Skeletal muscle satellite cell (primary cell): Measurements from ENCODE around the gene RFPL1.
"Not testable (repeated sequence)": the region's sequence is repeated elsewhere in the genome, so short reads cannot be mapped to it uniquely, and the experiment has no call there.

Experiments
- H3K27me3 ChIP-seq: 2 replicates; pipeline ENCODE4 v1.7.0; 2013; ENCODE audit warnings: low read length; ENCODE audit not compliant: control insufficient read depth, insufficient read depth
- H3K36me3 ChIP-seq: 2 replicates; pipeline ENCODE4 v1.7.0; 2013; ENCODE audit warnings: mild to moderate bottlenecking, control low read depth, low read length; ENCODE audit not compliant: insufficient read depth
- H3K4me1 ChIP-seq: 2 replicates; pipeline ENCODE4 v1.7.0; 2013; ENCODE audit warnings: low read length; ENCODE audit not compliant: control insufficient read depth, insufficient read depth
- H3K4me2 ChIP-seq: 2 replicates; pipeline ENCODE4 v1.7.0; 2013; ENCODE audit warnings: mild to moderate bottlenecking, low read length
- H3K4me3 ChIP-seq: 2 replicates; pipeline ENCODE4 v1.7.0; 2013; ENCODE audit warnings: low read length
- H3K9ac ChIP-seq: 2 replicates; pipeline ENCODE4 v1.7.0; 2013; ENCODE audit warnings: mild to moderate bottlenecking, low read depth, low read length, moderate library complexity
- H3K9me3 ChIP-seq: replicated peaks from 2 replicates; pipeline ENCODE4 v1.7.0; 2013; ENCODE audit warnings: mild to moderate bottlenecking, control low read depth, low read length

RFPL1 gene

GRCh38 chr22:29480512-29481264 is 42.3 kb downstream of the RFPL1 start:
- H3K36me3 ChIP-seq: no peaks in the 10 kb centered on the region
- peaks cover 20% of the 10 kb centered on the region for H3K4me1 ChIP-seq
- H3K27me3 ChIP-seq: peaks cover 62% of the 10 kb centered on the region
- peak overlapping the region; percentile 64 for H3K4me3 ChIP-seq
- no peaks in the 10 kb centered on the region for H3K9me3 ChIP-seq
- peak overlapping the region; percentile 77 for H3K4me2 ChIP-seq
- H3K9ac ChIP-seq: peak overlapping the region; percentile 35

DNA sequence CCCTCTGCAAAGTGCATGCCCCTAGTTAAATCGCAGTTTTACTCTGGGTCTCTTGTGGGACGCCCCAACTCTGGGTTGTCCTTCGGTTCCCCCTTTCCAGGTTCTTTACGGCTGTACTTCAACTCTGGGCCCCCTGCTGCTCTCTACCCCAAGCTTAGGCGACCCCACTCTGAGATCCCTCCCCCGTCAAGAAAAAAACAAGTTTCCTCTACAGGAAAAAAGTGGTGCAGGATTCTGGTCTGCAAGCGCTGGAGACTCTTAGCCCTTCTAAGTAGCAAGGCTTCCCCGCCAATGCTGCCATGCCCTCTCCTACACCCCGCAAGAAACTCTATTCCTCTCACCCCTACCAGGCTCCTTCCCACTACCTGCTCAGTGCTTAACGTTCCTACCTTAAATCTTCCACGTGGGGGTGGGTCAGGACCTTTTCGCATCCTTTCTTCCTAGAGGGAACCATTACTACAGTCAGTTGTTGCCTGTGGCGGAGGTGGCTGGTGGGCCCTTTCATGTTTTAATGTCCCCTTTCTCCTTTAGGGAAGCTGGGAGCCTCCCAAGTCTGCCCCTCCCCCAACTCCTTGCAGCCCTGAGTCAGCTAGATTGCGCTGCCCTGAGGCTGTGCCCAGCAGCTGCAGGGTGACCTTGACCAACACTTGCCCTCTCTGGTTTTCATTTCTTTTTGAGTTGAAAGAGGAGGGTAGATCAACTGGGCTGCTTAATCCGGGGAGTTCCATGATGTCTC is 43.0 kb downstream of the RFPL1 start:
- peak overlapping the region; percentile 64 for H3K4me3 ChIP-seq
- H3K9me3 ChIP-seq: no peaks in the 10 kb centered on the region
- peak overlapping the region; percentile 77 for H3K4me2 ChIP-seq
- H3K4me1 ChIP-seq: peaks cover 20% of the 10 kb centered on the region
- peaks cover 55% of the 10 kb centered on the region for H3K27me3 ChIP-seq
- H3K9ac ChIP-seq: peak overlapping the region; percentile 35
- no peaks in the 10 kb centered on the region for H3K36me3 ChIP-seq

DNA sequence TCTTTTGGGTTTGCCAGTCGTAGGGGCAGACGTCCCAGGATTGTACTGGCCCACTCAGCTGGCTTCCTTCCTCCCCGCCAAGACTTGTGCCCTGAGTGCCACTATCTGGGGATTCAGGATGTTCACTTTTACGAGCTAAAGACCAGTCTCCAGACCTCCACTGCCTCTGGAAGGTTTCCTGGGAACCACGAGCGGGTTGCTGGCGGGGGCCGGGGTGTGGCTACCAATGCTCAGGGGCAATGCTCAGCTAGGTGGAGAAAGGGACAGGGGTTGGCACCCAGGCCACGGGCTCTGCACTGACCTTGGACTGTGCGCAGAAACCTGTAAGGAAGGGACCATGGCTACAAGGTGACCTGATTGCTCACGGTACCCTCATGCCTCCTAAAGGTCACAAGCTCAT is 43.9 kb downstream of the RFPL1 start:
- Histone ChIP-seq H3K9me3 (no peaks in the 10 kb centered on the region), H3K4me2 (no peak overlapping the region), H3K9ac (no peak overlapping the region), H3K27me3 (peaks cover 48% of the 10 kb centered on the region), H3K4me3 (no peak overlapping the region), H3K36me3 (no peaks in the 10 kb centered on the region), H3K4me1 (peaks cover 20% of the 10 kb centered on the region)

GRCh38 chr22:29482726-29483125 is 44.3 kb downstream of the RFPL1 start:
- Histone ChIP-seq H3K4me3 (no peak overlapping the region), H3K4me2 (no peak overlapping the region), H3K27me3 (peaks cover 48% of the 10 kb centered on the region), H3K36me3 (no peaks in the 10 kb centered on the region), H3K9me3 (no peaks in the 10 kb centered on the region), H3K9ac (no peak overlapping the region), H3K4me1 (peaks cover 20% of the 10 kb centered on the region)

GRCh38 chr22:29483254-29483653 is 44.9 kb downstream of the RFPL1 start:
- no peak overlapping the region for H3K9ac ChIP-seq
- no peaks in the 10 kb centered on the region for H3K36me3 ChIP-seq
- no peaks in the 10 kb centered on the region for H3K9me3 ChIP-seq
- no peak overlapping the region for H3K4me3 ChIP-seq
- peaks cover 43% of the 10 kb centered on the region for H3K27me3 ChIP-seq
- no peak overlapping the region for H3K4me2 ChIP-seq
- peaks cover 20% of the 10 kb centered on the region for H3K4me1 ChIP-seq

DNA sequence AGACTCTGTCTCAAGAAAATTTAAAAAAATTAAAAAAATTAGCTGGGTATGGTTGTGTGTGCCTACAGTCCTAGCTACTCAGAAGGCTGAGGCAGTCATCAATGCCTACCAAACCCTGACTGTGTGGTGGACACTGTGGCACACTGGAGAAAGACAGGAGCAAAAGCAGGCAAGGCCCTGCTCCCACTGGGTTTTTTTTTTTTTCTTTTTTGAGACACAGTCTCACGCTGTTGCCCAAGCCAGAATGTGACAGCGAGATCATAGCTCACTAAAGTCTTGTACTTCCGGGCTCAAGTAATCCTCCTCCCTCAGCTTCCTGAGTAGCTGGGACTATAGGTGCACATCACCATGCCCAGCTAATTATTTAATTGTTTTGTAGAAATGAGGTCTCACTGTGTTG is 46.3 kb downstream of the RFPL1 start:
- H3K4me3 ChIP-seq: no peak overlapping the region

DNA sequence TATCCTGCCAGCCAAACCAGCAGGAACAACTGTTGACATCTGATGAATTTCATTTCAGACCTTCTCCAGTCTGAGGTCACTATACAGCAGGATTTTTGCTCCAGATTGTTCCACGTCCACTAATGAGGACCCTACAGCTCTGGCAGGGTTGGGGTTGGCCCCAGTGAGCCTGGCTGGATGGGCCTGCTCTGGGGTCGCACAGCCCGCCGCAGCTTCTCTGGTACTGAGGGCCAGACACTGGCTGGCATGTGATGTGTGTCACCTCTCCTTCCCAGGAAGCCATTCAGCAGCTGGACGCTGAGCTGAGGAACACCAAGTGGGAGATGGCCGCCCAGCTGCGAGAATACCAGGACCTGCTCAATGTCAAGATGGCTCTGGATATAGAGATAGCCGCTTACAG is 47.1 kb downstream of the RFPL1 start:
- peaks cover 14% of the 10 kb centered on the region for H3K4me1 ChIP-seq
- H3K4me2 ChIP-seq: no peak overlapping the region
- H3K4me3 ChIP-seq: no peak overlapping the region
- peaks cover 21% of the 10 kb centered on the region for H3K27me3 ChIP-seq
- H3K9me3 ChIP-seq: no peaks in the 10 kb centered on the region
- no peak overlapping the region for H3K9ac ChIP-seq
- no peaks in the 10 kb centered on the region for H3K36me3 ChIP-seq

More for the DNA sequence above, 46.3 kb downstream of the RFPL1 start:
- Histone ChIP-seq H3K9ac (no peak overlapping the region), H3K4me1 (peaks cover 20% of the 10 kb centered on the region), H3K9me3 (no peaks in the 10 kb centered on the region), H3K36me3 (no peaks in the 10 kb centered on the region), H3K27me3 (peaks cover 29% of the 10 kb centered on the region), H3K4me2 (no peak overlapping the region)

- Histone ChIP-seq H3K4me1 (no peaks in the 10 kb centered on the region), H3K9ac (no peak overlapping the region), H3K9me3 (no peaks in the 10 kb centered on the region), H3K27me3 (peaks cover 3% of the 10 kb centered on the region), H3K4me2 (no peak overlapping the region), H3K4me3 (no peak overlapping the region), H3K36me3 (no peaks in the 10 kb centered on the region)
Observed at GRCh38 chr22:29487426-29487986, 49.1 kb downstream of the RFPL1 start.

DNA sequence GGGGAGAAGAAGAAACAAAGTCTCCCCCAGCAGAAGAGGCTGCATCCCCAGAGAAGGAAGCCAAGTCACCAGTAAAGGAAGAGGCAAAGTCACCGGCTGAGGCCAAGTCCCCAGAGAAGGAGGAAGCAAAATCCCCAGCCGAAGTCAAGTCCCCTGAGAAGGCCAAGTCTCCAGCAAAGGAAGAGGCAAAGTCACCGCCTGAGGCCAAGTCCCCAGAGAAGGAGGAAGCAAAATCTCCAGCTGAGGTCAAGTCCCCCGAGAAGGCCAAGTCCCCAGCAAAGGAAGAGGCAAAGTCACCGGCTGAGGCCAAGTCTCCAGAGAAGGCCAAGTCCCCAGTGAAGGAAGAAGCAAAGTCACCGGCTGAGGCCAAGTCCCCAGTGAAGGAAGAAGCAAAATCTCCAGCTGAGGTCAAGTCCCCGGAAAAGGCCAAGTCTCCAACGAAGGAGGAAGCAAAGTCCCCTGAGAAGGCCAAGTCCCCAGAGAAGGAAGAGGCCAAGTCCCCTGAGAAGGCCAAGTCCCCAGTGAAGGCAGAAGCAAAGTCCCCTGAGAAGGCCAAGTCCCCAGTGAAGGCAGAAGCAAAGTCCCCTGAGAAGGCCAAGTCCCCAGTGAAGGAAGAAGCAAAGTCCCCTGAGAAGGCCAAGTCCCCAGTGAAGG is 50.9 kb downstream of the RFPL1 start:
- not testable (repeated sequence) for H3K9me3 ChIP-seq, H3K4me3 ChIP-seq, H3K4me2 ChIP-seq, H3K4me1 ChIP-seq, H3K9ac ChIP-seq, H3K27me3 ChIP-seq, H3K36me3 ChIP-seq

DNA sequence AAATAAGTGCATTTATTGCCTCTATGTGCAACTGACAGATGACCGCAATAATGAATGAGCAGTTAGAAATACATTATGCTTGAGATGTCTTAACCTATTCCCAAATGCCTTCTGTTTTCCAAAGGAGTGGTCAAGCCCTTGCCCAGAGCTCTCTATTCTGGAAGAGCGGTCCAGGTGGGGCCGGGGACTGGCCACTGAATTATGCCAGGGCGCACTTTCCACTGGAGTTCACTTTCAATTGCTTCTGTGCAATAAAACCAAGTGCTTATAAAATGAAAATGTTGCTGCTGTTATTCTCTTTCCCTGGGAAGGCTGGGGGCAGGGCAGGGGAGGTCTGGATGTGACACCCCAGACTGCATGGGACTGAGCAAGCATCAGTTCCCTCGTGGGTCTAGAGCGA is 52.6 kb downstream of the RFPL1 start:
- Histone ChIP-seq H3K4me1 (no peaks in the 10 kb centered on the region), H3K36me3 (peaks cover 6% of the 10 kb centered on the region), H3K4me2 (no peak overlapping the region), H3K4me3 (no peak overlapping the region), H3K27me3 (no peaks in the 10 kb centered on the region), H3K9me3 (no peaks in the 10 kb centered on the region), H3K9ac (no peak overlapping the region)
